H1 (cell line): Measurements from ENCODE around the gene MASP1. TPM values are rescaled to one million over a fixed set of nuclear protein-coding genes. Genes with fewer than 3 reads are reported as not detected.

Experiments
- CHD7 ChIP-seq: fragments of 300-600 bp; sonication (generic); IDR thresholded peaks from 2 replicates; pipeline ENCODE4 v1.7.1; 2012; ENCODE audit warnings: low read length, moderate library complexity, mild to moderate bottlenecking, inconsistent platforms; ENCODE audit not compliant: insufficient replicate concordance
- CREB1 ChIP-seq: IDR thresholded peaks from 2 replicates; pipeline ENCODE4 v1.6.1; 2012; ENCODE audit warnings: inconsistent platforms
- EP300 ChIP-seq, 2 experiments: IDR thresholded peaks; 1 replicate in 1 of 2; 2 replicates in 1 of 2; pipeline ENCODE4 v1.6.1; 2011 to 2012; ENCODE audit warnings: low read depth in 2 of 2, low read length in 2 of 2, mild to moderate bottlenecking in 2 of 2, borderline replicate concordance in 1 of 2, inconsistent platforms in 1 of 2, moderate library complexity in 1 of 2
- GTF2F1 ChIP-seq: IDR thresholded peaks from 2 replicates; pipeline ENCODE4 v1.6.1; 2012; ENCODE audit warnings: low read depth, low read length, improper control_type of control experiment, borderline replicate concordance
- POLR2AphosphoS5 ChIP-seq: IDR thresholded peaks from 2 replicates; pipeline ENCODE4 v1.6.1; 2011; ENCODE audit warnings: low read depth, low read length
- RBBP5 ChIP-seq: IDR thresholded peaks from 2 replicates; pipeline ENCODE4 v1.7.1; 2012; ENCODE audit warnings: low read depth, mild to moderate bottlenecking, inconsistent platforms, low read length, moderate library complexity, borderline replicate concordance
- RXRA ChIP-seq: IDR thresholded peaks from 2 replicates; pipeline ENCODE4 v1.6.1; 2011; ENCODE audit warnings: low read depth, mild to moderate bottlenecking, low read length, moderate library complexity; ENCODE audit not compliant: insufficient read depth
- SAP30 ChIP-seq: fragments of 300-600 bp; sonication (generic); IDR thresholded peaks from 2 replicates; pipeline ENCODE4 v1.7.1; 2012; ENCODE audit warnings: low read length, moderate library complexity, mild to moderate bottlenecking, inconsistent platforms; ENCODE audit not compliant: insufficient read depth, insufficient replicate concordance
- SRF ChIP-seq: IDR thresholded peaks from 2 replicates; pipeline ENCODE4 v1.6.1; 2011; ENCODE audit warnings: mild to moderate bottlenecking, low read depth, low read length, moderate library complexity
- SUZ12 ChIP-seq: fragments of 200-600 bp; sonication (generic); IDR thresholded peaks from 2 replicates; pipeline ENCODE4 v1.6.1; 2012; ENCODE audit warnings: mild to moderate bottlenecking, inconsistent platforms, low read length, moderate library complexity, mixed read lengths
- polyA plus RNA-seq, 7 experiments: library from polyadenylated mRNA; depleted of rRNA in 3 of 7; stranded (reverse) in 5 of 7; unstranded in 2 of 7; fragments of >200 nt in 5 of 7; fragments of 200-250 nt in 2 of 7; gene quantifications; 1 replicate in 5 of 7; 2 replicates in 1 of 7; 4 replicates in 1 of 7; pipeline versions ENCODE4 v1.2.1 to v1.2.3, GENCODE V29; 2011 to 2013; ENCODE audit warnings: missing spikeins in 2 of 7, mixed read lengths in 2 of 7
- total RNA-seq: library from RNA; stranded (reverse); fragmentation: NEBNext Ultra II Directional; extraction: Animal tissue kit (Norgen Biotek cat#: 25700); gene quantifications from 2 replicates; pipeline ENCODE4 v1.2.1, GENCODE V29; 2021
- TF ChIP-seq, protein P1 (sequence below): IDR thresholded peaks from 2 replicates; pipeline ENCODE4 v1.6.1; 2011; ENCODE audit warnings: low read length, improper control_type of control experiment

MASP1 gene
- total and polyA plus RNA-seq, 2 of the 8 experiments (the other 6 are each of a cell fraction or from before 2014, with no cell fraction given) = 2.7 to 3.5 TPM

DNA sequence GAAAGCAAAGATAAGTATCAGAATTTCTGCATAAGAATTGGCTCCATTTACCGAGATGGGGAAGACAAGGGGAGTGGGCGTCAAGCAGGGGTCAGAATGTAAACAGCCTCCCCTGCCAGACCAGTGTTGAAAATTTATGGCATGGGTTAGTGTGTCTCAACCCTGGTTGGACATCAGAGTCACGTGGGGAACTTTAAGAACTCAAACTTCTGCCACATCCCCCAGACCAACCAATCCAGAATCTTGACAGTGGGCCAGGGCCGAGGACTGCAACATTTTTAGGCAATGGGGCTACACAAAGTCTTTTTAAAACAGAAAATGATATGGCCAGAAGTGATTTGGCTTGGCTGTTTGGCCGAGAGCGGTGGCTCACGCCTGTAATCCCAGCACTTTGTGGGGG is 14.3 kb upstream of the MASP1 start (continued):
- TF ChIP-seq CHD7 = no peak
- no peak for TF ChIP-seq GTF2F1
- no peak for TF ChIP-seq SAP30
- no peak for TF ChIP-seq SUZ12
- TF ChIP-seq POLR2AphosphoS5 = no peak
- no peak for TF ChIP-seq SRF
- TF ChIP-seq, protein P1, sequence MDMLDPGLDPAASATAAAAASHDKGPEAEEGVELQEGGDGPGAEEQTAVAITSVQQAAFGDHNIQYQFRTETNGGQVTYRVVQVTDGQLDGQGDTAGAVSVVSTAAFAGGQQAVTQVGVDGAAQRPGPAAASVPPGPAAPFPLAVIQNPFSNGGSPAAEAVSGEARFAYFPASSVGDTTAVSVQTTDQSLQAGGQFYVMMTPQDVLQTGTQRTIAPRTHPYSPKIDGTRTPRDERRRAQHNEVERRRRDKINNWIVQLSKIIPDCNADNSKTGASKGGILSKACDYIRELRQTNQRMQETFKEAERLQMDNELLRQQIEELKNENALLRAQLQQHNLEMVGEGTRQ = no peak
- TF ChIP-seq RXRA = no peak
- no peak for TF ChIP-seq CREB1
- no peak for TF ChIP-seq EP300 (IDR thresholded peaks at IDR 0.05; ENCODE audit: borderline replicate concordance in 1 of 2, low read depth in 2 of 2, low read length in 2 of 2)
- no peak for TF ChIP-seq RBBP5
